NCI-H146 (cell line): ENCODE results near the gene BMI1.
A peak's percentile ranks its signal among the peaks of the same experiment; 100 is the strongest.
"Not testable (repeated sequence)": the region's sequence is repeated elsewhere in the genome, so short reads cannot be mapped to it uniquely, and the experiment has no call there.

Experiments
- DNase-seq: peaks from one replicate; lab custom pipeline; 2025; lab: John Stamatoyannopoulos, UW

Gene BMI1

GRCh38 chr10:22320591-22321155 is at the start of gene BMI1:
Gene BMI1 (plus strand): TSS chr10:22321099. CDS start chr10:22326450, 5,351 bp downstream.
- DNase-seq, result peak; percentile 92

DNA sequence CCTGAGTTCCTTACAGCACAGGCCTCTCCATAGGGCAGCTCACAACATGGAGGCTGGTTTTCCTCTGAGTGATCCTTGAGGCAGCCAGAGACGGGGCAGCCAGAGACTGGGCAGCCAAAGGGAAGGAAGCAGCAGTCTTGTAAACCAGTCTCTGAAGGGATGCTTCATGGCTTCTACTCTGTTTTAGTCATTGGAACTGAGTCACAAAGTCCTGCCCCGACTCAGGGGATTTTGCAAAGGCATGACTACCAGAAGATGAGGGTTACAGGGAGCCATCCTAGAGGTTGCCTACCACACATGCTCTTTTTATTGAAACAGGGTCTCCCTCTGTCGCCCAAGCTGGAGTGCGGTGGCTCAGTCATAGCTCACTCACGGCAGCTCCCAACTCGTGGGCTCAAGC is 49.1 kb upstream of the BMI1 start:
- DNase-seq, result no peak

DNA sequence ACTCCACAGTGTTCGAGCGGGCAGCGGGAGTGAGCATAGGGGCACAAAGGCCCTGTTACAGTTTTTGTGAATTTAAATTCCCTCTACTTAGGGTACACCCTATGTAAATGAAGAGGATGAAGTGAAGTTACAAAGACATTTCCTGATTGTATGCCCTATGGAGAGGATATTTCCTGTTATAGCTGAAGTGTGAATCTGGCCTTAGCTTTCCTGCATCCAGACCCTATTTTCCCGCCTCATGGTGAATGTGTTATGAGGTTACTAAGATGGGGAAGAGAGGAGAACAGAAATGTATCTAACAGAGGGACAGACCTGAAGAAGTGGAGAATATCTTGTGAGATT is 42.5 kb upstream of the BMI1 start:
- no peak for DNase-seq

GRCh38 chr10:22280078-22280477 is 40.8 kb upstream of the BMI1 start:
- DNase-seq, result peak; percentile 16

DNA sequence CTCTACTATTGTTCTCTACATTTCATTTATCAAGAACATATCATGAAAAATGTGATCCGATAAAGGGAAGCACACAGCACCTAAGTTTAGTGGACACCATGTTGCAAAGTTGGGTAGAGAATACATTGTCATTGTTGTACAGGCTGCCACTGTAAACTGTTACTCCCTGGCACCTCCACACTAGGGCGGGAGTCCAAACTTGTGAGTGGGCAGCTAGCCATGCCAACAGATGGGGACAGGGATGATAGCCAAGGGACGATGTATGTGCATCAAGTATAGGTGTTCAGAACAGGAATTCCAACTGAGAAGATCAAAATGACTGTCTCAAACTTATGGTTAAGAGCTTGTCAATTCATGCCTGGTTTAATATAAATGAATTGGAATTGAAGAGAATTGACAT is 35.8 kb upstream of the BMI1 start:
- DNase-seq, result no peak

DNA sequence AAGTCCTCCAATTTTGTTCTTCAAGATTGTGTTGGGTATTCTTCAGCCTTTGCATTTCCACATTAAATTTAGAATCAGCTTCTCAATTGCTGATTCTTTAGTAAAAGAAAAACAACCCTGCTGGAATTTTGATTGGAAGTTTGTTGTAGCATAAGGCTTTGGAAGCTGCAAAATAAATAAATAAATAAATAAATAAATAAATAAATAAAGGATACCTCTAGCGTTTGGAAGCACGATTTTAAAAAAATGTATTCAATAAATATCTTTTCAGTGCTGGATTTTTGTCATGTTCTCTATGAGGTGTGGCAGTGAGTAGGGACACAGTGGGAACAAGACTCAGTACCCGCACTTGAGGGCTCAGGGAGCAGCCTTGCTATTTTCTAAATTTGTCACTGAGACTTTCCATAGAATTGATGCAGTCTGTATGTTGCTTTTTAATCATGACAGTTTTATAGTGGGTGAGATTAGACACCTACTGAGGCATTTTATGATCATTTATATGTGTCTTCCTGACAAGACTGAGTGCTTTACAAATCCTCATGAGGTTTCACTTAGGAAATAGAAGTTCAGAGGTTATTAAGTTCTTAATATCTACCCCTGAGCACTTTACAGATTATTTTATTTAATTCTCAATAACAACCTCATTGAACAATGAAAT is 27.0 kb upstream of the BMI1 start:
- no peak for DNase-seq

DNA sequence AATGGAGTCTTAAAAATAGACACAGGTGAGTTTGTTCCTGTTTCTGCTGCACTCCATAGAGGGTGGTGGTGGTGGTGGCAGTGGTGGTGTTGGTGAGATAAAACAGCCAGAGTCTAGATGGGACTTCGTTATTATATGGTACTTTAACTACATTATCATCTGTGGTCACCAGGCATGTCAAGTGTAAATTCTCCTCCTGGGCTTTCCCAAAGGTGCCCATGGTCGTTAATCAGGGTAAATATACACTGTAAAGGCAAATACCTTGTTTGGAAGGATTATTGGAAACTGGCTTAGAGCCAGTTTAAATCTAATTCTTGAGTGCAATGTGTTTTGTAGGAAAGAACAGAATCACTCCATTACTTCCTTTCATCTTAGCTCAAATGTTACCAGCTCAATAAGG is 26.2 kb upstream of the BMI1 start:
- DNase-seq, result no peak

- peak; percentile 45 for DNase-seq
Measured at GRCh38 chr10:22301193-22301592, 19.7 kb upstream of the BMI1 start.

DNA sequence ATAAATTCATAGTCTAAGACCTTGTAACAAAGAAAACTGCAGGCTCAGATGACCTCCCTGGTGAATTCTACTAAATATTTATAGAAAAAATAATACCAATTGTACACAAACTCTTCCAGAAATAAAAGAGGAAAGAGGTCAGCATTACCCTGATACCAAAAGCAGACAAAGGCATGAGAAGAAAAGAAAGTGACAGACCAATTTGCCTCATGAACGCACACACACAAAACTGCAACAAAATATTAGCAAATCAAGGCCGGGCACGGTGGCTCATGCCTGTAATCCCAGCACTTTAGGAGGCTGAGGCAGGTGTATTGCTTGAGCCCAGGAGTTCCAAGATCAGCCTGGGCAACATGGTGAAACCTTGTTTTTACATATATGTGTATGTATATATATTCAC is 17.4 kb upstream of the BMI1 start:
- DNase-seq, result no peak

- DNase-seq, result no peak
Measured at GRCh38 chr10:22305721-22306120, 15.2 kb upstream of the BMI1 start.

DNA sequence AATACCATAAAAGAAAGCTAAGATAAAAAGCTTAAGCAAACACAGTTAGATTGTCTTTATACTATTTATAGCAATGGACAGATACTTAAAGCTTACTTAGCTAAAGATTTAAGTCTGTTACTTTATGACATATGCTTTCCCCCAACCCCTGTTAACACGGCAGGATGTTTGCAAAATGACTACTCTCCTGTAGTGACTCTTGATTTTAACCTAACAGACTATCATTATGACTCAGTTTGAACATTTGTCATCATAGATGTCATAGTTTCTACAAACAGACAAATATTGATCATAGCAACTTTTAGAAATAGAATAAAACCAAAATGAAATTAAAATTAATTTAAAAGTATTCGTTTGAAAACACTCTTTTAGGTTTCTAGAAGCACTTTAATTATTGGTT is 12.5 kb upstream of the BMI1 start:
- DNase-seq, result no peak

GRCh38 chr10:22309180-22310000 is 11.5 kb upstream of the BMI1 start:
- DNase-seq, result no peak

DNA sequence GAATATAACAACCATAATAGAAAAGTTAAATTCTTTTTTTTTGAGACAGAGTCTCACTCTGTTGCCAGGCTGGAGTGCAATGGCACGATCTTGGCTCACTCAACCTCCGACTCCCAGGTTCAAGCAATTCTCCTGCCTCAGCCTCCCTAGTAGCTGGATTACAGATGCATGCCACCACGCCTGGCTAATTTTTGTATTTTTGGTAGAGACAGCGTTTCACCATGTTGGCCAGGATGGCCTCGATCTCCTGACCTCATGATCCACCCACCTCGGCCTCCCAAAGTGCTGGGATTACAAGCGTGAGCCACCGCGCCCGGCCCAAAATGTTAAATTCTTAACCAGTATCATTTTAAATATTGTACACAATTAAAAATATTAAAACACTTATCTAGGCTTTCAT is 10.9 kb upstream of the BMI1 start:
- DNase-seq, result not testable (repeated sequence)

DNA sequence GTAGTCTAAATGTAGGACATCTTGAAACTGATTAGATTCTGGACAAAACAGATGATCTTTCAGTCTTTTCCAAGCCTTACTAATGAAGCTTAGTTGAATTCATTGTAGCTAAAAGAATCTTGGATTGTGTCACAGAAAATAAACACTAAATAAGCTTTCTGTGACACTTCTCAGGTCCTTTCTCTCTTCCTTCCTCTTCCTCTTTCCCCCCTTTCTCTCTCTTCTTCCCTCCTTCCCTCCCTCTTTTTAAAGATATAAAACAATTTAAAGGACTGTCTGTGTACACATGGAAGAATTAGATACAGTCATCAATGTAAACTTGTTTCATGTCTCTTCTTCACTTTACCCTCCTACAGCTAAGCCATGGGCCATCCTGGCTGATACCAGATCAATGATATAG is 10.0 kb upstream of the BMI1 start:
- DNase-seq, result no peak

- DNase-seq, result no peak
Measured at GRCh38 chr10:22314852-22315251, 6.0 kb upstream of the BMI1 start.

GRCh38 chr10:22315455-22316285 is 5.2 kb upstream of the BMI1 start:
- DNase-seq, result peak; percentile 93

DNA sequence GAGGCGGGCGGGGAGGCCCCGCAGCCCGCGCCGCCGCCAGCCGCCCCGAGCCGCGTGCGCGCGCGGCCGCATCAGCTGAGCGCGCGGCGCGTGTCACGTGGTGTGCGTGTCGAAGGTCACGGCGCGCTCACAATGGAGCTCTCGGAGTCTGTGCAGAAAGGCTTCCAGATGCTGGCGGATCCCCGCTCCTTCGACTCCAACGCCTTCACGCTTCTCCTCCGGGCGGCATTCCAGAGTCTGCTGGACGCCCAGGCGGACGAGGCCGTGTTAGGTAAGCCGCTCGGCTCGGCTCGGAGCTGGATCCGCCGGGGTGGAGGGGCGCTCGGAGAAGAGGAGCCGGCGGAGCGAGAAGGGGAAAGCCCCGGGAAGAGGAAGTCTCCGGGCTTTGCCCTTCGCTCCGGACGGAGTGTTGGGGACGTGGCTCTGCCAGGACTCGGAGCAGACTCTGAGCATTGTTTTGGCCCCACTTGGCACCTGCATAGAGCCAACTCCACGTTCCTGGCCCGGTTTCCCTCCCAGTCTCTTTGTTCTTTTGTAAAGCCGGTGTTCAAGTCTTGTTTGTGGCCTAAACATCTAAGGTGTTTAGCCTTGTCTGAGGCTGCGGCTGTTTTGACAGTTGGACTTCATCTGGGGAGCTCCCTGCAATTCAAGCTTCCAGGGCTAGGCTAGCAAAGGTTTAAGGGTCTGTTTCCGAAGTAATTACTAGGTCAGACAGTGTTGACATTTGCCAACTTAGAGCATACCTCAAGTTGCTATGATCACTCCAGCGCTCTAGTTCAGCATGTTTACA is 4.4 kb upstream of the BMI1 start, which contains the start of gene COMMD3:
Gene COMMD3 (plus strand): TSS at position 103 of the 790 bp plus-strand sequence. CDS start 30 bp downstream, at position 133.
- peak; percentile 94 for DNase-seq

GRCh38 chr10:22317076-22317370 is 3.9 kb upstream of the BMI1 start:
- DNase-seq, result peak; percentile 60

DNA sequence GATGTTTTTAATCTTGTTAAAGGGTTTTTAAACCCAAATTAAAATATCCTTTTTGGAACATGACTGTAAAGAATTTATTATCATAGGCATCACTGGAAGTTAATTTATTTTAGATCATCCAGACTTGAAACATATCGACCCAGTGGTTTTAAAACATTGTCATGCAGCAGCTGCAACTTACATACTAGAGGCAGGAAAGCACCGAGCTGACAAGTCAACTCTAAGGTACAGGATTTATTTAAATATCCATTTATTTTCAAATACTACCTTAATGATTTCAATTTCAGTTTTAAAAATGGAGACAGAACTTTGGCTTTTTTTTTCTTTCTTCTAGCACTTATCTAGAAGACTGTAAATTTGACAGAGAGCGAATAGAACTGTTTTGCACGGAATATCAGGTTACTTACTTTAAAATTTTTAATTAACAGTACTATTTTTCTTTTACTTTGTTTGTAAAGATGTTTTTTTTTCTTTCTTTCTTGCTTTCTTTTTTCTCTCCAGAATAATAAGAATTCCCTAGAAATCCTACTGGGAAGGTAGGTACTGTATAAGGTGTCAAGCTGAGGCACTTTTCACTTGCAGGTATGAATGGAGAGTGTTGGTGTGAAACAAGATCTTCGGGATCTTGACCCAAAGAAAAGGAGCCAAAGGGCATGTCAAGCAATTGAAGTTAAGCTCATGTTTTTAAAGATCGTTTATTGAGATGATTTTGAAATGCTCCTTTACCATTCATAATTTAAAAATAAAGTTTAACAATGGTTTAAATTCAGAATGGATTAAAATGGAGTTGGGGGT is 2.9 kb upstream of the BMI1 start:
- no peak for DNase-seq

DNA sequence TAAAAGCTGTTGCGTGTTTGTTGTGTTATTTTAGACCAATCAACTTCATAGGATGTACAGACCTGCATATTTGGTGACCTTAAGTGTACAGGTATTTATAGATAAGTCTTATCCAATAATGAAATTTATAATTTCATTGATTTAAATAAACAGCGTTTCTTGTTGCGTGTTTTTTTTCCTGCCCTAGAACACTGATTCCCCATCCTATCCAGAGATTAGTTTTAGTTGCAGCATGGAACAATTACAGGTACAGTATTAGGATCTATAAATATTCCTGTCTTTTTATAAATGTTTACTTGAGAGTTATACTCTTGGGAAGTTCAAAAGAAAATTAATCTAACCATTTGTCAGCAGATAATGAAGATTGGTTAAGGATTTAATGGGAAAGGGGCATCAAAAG is 2.1 kb upstream of the BMI1 start:
- DNase-seq, result no peak

DNA sequence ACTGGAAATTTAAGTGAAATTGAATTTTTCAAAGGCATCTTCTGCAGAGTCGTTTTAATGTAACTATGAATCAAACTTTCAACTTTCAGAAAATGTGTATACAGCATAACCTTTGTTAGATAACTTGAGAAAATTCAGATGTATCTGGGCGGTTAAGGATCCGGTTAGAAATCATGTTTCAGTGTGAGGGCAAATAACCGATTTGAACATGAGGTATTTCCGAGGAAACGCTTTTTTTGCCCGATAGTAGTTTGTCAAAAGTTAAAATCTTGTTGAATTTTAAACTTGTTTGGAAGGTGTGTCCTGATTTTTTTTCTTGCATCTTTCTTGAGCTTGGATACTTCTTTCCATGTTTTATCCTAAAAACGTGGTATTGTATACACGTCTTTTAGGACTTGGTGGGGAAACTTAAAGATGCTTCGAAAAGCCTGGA is 1.3 kb upstream of the BMI1 start:
- DNase-seq, result no peak
